NCI-H82 (cell line): ENCODE results near the gene NAT8L.
A peak's percentile ranks its signal among the peaks of the same experiment; 100 is the strongest.

Source experiments
- DNase-seq: peaks from one replicate; lab custom pipeline; 2025; lab: John Stamatoyannopoulos, UW

NAT8L gene

DNA sequence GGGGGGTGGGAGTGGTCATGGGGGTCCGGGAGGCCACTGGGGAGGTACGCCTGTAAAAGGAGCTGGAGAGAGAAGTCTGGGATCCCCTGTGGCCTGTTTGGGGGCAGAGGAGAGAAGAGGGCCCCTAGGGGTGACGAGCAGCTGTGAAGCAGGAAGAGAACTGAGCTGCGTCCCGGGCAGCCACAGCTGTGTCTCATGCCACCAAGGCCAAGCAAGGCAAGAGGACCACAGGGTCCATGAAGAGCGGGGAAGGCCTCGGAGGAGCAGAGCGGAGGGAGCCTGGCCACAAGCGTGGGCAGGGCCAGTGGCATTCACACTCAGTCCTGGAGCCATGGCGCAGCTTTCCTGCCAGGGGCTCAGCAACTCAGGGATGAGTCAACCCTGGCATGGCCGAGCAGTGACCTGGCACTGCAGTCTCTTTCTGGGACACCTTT is 13.6 kb upstream of the NAT8L start:
- DNase-seq = no peak

DNA sequence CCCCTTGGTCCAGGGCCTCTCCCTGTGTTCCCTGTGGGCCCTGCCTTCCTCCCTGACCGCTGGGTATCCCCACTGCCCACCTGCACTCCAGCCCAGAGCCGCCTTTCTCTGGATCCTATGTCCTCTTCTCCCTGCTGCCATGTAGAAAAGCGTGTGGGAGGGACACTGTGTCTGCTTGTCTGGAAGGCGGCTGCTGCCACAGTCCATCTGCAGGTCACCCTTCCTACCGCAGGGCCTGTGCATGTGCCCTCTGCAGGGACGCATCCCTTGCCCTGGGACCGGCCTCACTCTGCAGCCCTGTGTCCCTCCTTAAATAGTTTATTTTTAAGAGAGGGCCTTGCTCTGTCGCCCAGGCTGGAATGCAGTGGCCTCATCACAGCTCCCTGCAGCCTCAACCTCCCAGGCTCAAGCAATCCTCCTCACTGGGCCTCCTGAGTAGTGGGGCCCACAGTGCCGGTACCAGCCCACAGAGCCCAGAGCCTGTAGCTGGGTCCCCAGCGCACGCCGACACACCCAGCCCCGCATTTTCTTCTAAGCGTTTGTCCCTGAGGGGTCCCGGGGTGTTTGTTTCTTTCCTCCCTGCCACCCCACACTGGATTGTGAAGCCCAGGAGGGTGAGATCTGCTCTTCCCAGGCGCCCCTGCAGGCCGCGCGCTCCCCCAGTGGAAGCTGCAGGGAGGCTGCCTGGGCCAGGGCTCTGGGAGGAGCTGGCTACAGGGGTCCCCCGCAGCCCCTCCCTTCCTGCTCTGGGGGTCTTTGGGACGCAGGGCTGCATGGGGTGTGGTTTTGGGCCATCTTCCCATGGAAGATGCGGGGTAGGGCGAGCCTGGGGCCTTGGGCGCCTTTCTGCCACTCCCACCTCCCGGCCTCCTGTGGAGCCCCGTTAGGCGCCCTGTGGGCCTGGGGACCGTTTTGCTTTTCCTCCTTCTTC is 12.8 kb upstream of the NAT8L start:
- DNase-seq = no peak

DNA sequence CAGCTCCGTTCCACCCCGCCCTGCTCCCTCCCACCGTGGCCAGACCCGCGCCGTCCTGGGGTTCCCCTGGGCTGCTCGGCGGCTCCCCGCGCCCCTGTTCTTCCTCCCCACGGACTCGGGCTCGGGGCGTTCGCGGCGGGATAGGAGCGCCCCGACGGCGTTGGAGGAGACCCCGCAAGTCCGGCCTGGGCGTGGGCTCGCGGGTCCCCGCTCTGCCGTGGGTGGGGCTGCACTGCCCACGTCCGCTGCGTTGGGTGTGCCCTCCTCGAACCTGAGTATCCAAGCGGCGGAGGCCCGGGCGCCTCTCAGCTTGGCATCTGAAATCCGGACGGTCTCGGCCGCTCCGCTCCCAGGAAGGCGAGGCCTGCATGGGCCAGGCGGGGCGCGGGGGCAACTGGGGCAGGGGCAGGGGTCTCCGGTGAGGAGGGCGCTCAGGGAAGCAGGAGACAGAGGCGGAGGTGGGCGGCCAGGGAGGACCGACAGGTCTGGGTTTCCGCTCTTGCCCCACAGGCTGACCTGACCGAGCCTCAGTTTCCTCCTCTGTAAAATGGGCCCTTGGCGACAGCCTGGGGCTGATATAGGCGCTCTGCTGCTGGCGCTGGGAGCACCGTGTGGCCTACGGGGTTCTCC is 12.0 kb upstream of the NAT8L start:
- DNase-seq = no peak

DNA sequence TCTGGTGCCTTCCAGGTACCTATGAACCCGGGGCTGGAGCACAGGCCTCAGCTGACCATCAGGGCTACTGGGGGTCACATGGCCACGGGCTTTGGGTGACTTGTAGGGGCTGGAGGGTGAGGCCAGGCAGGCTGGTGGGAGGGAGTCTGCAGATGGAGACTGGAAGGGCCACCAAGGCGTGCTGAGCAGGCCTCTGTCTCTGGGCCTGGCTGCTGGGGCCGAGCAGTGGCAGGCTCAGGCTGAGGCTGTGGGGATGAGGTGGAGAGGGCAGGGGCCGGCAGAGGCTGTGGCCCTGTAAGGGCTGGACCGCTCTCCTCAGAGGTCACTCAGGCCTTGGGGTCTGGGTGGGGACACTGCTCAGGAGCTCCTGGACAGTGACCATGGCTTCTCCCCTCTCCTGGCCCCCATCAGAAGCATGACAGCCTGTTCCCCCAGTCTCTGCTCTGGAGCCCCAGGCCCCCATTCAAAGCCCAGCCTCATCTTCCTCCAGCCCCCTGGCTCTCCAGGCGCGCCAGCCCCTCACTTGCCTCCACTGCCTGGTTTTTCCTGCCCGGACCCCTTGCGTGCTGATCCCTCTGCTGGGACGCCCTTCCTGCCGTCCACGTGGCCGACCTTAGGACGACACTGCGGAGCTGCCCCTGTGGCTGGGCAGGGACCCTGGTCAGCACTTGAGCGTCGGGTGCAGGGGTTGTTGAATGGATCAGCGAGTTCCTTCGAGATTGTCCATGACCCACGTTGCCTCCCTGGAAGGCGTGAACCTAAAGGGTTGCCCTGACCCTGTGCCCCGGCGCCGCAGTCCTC is 11.1 kb upstream of the NAT8L start:
- no peak for DNase-seq

DNA sequence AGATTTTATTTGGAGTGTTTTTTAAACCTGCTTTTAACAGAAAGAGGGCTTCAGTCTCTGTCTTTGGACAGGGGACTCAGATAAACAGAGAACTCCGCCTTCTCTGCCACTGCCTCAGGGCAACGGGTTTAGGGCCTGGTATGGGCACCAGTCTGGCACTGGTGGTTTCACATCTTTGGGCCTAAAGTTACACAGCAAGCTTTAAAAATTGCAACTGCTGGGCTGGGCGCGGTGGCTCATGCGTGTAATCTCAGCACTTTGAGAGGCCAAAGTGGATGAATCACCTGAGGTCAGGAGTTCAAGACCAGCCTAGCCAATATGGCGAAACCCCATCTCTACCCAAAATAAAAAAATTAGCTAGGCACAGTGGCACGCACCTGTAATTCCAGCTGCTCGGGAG is 10.3 kb upstream of the NAT8L start:
- DNase-seq = no peak

DNA sequence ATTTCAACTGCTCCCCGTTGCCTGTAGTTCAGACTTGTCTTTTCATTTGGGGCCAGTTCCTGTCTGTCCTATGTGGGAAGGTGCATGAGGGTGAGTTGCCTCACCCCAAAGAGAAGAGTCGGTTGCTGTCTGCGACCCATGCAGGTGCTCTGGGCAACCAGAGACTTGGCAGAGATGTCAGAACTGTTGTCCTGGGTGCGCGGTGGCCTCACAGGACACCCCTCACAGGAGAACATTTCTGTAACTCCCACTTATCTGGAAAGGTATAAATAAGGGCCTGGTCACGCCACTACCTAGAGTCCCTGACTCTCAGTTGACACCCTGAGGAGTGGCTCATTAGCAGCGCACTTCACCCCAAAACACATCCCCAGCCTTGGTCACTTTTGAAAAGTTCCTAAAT is 9.7 kb upstream of the NAT8L start:
- no peak for DNase-seq

DNA sequence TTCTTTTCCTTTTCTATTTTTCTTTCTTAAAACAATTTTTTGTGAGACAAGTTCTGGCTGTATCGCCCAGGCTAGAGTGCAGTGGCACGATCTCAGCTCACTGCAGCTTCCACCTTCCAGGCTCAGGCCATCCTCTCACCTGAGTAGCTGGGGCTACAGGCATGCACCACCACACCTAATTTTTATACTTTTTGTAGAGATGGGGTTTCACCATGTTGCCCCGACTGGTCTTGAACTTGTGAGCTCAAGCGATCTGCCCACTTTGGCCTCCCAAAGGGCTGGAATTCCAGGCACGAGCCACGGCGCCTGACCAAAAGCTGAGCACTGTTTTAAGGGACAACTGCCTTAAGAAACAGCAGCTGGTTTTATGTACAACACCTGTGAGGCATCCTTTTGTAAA is 9.3 kb upstream of the NAT8L start:
- no peak for DNase-seq

DNA sequence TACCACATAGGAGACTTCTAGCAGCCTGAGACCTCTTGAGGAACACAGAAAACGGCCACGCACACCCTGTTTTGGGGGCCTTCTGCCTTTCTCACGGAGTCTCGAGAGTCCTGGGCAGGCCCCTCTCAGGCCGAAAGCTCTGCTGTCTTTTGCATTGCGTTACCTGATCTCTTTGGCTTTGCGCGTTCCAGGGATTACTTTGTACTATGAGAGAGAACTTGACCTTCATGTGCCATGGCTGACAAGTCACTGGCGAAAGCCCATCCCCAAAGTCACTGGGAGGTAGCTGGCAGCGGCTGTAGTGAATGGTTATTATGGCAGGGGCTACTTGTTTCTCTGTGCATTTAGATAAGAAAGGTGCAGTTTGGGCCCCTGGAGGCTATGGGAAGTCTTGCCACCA is 8.0 kb upstream of the NAT8L start:
- no peak for DNase-seq

DNA sequence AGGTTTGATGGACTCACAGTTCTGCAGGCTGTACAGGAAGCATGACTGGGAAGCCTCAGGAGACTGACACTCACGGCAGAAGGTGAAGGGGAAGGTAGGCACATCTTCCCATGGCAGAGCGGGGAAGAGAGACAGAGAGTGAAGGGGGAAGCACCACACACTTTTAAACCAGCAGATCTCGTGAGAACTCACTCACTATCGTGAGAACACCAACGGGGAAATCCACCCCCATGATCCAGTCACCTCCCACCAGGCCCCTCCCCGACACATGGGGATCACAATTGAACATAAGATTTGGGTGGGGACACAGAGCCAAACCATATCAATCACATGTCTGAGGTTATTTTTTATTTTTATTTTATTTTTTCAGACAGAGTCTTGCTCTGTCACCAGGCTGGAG is 4.9 kb upstream of the NAT8L start:
- no peak for DNase-seq

DNA sequence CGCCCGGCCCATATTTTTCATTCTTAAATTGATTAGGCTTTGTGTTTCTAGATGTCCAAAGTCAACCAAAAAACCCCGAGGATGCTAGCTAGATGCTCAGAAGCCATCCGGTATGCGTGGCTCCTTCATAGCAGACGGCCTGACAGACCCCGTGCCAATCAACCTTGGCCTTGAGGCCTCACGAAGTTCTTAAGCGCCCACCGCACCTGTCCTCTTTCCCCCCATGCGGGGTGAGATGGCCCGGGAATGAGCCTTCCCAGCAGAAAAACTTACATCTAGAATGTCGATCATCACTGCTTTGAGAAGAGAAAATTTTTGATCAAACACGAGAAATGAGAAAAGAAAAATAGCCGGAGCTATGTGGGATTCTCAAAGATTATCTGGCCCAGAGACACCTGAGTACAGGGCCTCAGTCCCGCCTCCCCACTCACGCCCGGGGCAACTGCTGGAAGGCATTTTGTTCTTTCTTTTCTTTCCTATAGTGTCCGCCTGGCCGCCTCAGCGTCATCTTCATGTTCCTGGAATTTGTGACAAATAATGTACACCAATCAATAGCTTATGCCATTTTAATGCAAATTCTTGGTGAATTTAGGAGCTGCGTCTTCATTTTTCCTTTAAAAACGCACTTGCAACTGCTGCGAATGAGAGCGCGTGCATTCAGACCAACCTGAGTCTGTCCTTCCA is 1.6 kb upstream of the NAT8L start:
- no peak for DNase-seq

DNA sequence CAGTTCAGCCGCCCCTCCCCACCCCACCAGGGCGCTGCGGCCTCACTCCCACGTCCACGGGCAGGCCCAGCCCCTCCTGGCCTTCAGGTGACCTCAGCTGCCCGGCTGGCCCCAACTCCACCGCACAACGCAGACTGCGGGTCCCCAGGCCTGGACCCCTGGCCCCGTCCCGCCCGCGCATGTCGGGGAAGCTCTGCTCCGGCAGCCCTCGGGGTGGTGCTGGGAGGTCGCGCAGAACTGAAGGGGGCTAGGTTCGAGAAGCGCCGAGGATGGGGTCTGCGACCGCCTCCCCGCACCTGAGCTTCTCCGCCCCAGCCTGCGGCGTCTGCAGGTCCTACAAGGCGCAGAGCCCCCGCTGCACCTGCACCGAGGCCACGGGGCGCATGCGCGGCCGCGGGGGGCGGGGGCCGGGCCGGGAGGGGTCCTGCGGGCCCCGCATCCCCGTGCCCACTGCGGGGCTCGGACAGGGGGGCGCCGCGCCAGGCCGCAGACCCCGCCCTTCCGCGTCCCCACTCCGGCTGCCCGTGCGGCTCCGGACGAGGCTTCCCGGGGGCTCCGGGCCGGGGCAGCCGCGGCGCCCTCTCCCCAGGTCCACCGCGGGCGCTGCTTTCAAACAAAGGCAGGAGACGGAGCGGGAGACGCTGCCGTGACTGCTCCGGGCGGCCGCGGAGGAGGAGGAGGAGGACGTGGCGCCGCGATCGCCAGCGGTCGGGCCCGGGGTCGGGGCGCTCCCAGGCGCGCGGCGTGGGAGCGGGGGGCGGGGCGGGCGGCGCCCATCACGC is 672 bp upstream of the NAT8L start:
- peak; percentile 46 for DNase-seq

DNA sequence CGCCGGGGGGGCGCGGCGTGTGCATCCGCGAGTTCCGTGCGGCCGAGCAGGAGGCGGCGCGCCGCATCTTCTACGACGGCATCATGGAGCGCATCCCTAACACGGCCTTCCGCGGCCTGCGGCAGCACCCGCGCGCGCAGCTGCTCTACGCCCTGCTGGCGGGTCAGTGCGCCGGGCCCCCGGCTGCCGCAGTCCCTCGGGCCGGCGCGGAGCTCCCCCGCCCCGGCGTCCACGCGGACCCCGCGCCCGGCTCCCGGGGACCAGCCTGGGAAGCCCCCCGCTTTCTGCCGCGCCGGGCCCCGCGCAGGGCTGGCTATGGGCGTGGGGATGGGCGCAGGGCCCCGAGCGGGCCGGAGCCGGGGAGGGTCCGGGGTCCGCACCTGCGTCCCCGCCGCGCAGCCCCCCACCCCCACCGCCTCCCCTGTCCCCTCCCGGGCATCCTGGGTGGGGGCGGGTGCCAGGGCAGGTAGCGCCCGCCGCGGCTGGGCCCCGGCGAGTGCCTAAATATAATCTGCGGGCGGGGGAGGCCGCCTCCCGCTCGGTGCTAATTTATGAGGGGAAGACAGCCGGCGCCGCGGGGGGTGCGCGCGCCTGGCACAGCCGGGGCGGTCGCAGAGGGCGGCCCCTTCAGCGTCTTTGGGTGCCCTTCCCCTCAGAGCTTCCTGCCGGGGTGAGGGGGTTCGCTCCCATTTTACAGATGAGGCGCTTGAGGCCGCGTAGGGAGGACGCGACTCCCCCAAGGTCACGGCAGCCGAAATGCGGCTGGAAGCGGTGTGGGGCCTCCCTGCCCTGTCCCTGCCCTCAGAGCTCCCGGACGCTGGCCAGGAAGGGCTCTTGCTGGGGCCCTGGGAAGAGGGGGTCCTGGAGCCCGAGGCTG is 837 bp downstream of the NAT8L start:
- DNase-seq = peak; percentile 31

DNA sequence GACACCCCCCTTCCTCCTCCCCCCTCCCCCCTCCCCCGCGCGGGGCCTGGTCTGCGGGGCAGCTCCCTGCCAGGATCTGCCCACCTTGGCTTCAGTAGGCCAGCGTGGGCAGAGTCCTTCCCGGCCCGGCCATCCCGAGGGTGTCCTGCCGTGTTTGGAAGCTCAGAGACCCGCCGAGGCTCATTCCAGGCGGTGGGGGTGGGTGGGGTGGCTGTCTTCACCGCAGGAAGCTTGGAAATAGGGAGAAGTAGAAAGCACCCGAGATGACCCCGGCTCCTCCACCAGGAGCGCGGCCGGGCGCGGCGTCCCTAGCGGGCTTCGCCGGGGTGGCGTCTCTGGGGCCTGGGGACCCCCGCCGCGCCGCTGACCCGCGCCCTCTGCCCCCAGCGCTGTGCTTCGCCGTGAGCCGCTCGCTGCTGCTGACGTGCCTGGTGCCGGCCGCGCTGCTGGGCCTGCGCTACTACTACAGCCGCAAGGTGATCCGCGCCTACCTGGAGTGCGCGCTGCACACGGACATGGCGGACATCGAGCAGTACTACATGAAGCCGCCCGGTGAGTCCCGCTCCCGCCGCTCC is 1.6 kb downstream of the NAT8L start:
- DNase-seq = no peak

DNA sequence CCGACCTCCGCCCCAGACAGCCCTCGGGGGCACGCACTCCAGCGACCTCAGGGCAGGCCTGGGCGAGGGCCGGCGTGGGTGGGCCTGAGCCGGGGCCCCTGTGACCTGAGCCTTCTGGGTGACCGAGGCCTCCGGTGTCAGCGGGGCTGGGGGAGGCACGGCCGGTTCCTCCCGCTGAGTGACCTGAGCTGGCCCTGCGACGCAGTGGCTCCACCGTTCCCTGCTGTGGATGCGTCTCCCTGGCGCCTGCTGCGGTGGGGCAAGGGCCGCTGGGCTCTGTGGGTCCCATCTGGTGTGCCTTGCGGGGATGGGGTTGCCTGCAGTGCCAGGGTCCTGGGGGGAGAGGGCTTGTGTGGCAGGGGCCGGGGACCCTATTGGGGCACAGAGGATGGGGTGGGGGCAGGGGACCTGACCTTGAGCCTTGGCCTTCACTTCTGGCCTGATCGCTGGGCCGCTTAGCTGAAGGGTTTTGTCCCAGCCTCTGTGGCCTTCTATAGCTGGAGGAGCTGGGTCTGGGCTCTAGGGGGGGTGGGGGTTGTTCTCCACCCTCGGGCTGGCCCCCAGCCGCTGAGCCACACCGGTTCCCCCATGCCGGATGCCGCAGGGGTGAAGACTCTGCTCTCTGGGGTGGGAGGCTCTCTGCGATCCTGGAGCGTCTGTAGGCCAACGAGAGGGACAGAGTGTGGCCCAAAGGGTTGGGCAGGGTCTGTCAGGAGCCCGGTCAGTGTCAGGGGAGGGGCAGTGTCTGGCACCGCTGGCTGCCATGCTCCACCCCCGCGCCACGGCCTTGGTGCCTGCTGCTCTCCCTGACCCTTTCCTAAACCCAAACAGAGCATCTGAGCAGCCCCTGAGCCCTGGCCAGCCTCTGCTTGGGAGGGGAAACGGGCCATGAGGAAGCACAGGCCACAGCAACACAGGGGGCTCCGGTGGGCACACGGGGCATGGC is 2.3 kb downstream of the NAT8L start:
- no peak for DNase-seq

DNA sequence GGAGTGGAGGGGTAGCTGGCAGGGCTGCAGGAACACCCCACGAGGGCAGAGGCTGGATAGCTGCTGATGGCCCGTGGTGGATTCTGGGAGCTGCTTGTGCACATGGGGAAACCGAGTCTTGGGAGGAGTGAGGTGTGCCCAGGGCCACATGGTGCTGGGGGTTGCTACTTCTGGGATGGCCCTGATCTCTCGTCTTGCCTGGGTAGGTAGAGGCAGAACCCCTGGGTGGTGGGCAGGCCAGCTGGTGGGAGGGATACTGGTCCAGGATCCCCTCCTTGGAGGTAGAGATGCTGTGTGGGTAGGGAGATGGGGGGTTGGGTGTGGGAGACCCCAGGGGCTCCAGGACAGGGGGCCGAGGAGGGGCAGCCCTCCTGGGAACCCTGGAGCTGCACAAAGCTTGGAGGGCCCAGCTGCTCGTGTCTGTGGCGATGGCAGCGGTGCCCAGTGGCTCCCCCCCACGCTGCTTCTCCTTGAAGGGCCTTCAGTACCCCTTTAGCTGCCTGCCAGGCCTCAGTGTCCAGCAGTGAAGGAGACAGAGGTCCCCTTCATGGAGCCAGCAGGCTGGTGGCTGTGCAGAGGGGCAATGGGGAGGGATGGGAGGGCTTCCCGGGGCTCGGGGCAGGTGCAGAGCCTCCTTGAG is 3.2 kb downstream of the NAT8L start:
- DNase-seq = no peak

DNA sequence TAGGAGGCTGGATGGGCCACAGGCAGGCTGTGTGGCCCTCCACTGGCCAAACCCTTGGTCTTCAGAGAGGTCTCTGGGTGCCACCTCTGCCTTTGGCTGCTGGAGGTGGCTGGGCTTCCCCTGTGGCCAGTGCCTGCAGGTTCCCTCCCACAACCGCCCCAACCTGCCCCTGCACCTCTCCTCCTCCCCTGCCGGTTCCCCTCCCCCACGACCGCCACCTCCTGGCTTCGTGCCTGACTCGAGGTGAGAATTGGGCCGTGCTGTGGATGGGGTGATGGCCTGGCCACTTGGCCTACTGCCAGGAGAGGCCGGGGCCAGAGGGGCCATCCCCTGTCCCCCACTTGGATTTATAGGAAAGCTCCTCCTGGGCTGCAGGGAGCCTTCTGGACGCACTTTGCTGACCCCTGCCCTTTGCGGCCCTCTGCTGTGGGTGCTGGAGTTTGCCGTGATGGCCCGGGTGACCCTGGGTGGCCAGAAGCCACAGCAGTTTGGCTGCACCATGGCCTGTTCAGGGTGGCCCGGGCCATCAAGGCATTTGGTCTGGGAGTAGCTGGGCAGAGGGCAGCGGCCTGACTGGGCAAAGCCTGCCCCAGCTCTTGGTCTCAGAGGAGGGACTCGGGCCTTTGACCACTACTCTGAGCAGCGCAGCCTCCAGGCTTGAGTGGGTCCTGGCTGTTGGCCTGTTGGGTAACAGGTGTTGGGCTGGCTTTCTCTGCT is 3.8 kb downstream of the NAT8L start:
- no peak for DNase-seq

DNA sequence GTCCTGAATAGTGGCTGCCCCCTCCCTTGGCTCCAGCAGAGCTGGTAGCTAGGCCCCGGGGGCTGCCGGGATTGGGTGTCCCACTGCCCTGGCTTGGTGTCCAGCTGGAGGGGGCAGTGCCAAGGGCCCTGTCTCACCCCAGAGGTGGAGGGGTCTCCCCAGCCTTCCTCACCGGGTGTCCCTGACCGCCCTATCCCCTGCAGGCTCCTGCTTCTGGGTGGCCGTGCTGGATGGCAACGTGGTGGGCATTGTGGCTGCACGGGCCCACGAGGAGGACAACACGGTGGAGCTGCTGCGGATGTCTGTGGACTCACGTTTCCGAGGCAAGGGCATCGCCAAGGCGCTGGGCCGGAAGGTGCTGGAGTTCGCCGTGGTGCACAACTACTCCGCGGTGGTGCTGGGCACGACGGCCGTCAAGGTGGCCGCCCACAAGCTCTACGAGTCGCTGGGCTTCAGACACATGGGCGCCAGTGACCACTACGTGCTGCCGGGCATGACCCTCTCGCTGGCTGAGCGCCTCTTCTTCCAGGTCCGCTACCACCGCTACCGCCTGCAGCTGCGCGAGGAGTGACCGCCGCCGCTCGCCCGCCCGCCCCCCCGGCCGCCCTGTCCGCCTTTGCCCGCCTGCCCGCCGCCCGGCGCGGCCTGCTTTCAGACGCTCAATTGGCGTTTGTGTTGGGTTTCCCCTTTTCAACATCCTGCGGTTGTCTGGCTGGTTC is 4.6 kb downstream of the NAT8L start:
- DNase-seq = no peak
